ENCODE results near the gene TUT4. TPM values are rescaled to one million over a fixed set of nuclear protein-coding genes. Genes with fewer than 3 reads are reported as not detected.

TUT4 gene
- total RNA-seq, 1 donor from 2014 or later: 30.9 TPM

- H3K36me3 ChIP-seq: peaks cover 20% of the 10 kb centered on the region
These were observed 33.9 kb downstream of the TUT4 start for GRCh38 chr1:52518962-52519361.

GRCh38 chr1:52511851-52512615 is 40.9 kb downstream of the TUT4 start:
- H3K27me3 ChIP-seq (ENCODE audit: low read depth): no peaks in the 10 kb centered on the region
- DNase-seq: no peak
- TF ChIP-seq, protein P1, sequence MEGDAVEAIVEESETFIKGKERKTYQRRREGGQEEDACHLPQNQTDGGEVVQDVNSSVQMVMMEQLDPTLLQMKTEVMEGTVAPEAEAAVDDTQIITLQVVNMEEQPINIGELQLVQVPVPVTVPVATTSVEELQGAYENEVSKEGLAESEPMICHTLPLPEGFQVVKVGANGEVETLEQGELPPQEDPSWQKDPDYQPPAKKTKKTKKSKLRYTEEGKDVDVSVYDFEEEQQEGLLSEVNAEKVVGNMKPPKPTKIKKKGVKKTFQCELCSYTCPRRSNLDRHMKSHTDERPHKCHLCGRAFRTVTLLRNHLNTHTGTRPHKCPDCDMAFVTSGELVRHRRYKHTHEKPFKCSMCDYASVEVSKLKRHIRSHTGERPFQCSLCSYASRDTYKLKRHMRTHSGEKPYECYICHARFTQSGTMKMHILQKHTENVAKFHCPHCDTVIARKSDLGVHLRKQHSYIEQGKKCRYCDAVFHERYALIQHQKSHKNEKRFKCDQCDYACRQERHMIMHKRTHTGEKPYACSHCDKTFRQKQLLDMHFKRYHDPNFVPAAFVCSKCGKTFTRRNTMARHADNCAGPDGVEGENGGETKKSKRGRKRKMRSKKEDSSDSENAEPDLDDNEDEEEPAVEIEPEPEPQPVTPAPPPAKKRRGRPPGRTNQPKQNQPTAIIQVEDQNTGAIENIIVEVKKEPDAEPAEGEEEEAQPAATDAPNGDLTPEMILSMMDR (IDR thresholded peaks at IDR 0.05; ENCODE audit: borderline replicate concordance): no peak
- no peaks in the 10 kb centered on the region for H3K9me3 ChIP-seq (replicated peaks)
- intact Hi-C loops (cut with micrococcal nuclease): no loop called here
- peaks cover 28% of the 10 kb centered on the region for H3K36me3 ChIP-seq
- H3K4me3 ChIP-seq: no peak overlapping the region
- H3K4me1 ChIP-seq: peaks cover 12% of the 10 kb centered on the region
- no peak overlapping the region for H3K27ac ChIP-seq (replicated peaks)

More at GRCh38 chr1:52518962-52519361, 33.9 kb downstream of the TUT4 start:
- Histone ChIP-seq H3K4me1 (peaks cover 19% of the 10 kb centered on the region), H3K27ac (replicated peaks) (no peak overlapping the region), H3K27me3 (ENCODE audit: low read depth) (no peaks in the 10 kb centered on the region), H3K4me3 (no peak overlapping the region), H3K9me3 (replicated peaks) (no peaks in the 10 kb centered on the region)
- no peak for DNase-seq
- TF ChIP-seq, protein P1 (IDR thresholded peaks at IDR 0.05; ENCODE audit: borderline replicate concordance): no peak
- intact Hi-C loops (cut with micrococcal nuclease): no loop called here

DNA sequence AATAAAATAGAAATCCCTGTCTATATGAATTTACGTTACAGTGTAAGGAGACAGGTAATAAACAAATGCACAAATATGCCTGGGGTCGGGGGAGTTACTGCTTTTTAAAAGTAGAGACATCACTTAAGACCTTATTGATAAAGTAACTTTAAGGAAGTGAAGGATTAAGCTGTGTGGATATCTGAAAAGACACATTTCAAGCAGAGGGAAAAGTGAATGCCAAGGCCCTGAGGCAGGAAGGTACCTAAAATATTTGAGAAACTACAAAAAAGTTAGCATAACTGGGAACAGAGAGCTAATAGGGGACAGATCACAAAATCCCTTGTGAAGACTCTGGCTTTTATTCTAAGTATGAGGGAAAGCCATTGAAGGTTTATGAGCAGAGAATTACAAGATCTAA is 41.5 kb downstream of the TUT4 start:
- peaks cover 11% of the 10 kb centered on the region for H3K4me1 ChIP-seq
- no peaks in the 10 kb centered on the region for H3K27me3 ChIP-seq (ENCODE audit: low read depth)
- no peaks in the 10 kb centered on the region for H3K9me3 ChIP-seq (replicated peaks)
- TF ChIP-seq, protein P1 (IDR thresholded peaks at IDR 0.05; ENCODE audit: borderline replicate concordance): no peak
- H3K27ac ChIP-seq (replicated peaks): no peak overlapping the region
- intact Hi-C loops (cut with micrococcal nuclease): no loop called here
- no peak overlapping the region for H3K4me3 ChIP-seq
- DNase-seq: no peak
- H3K36me3 ChIP-seq: peaks cover 28% of the 10 kb centered on the region

GRCh38 chr1:52506920-52507546 is 45.9 kb downstream of the TUT4 start:
- H3K9me3 ChIP-seq (replicated peaks): no peaks in the 10 kb centered on the region
- no peak overlapping the region for H3K4me3 ChIP-seq
- no peak overlapping the region for H3K27ac ChIP-seq (replicated peaks)
- TF ChIP-seq, protein P1 (IDR thresholded peaks at IDR 0.05; ENCODE audit: borderline replicate concordance): no peak
- intact Hi-C loops (cut with micrococcal nuclease): no loop called here
- DNase-seq: no peak
- H3K4me1 ChIP-seq: peaks cover 18% of the 10 kb centered on the region
- H3K36me3 ChIP-seq: peaks cover 18% of the 10 kb centered on the region
- H3K27me3 ChIP-seq (ENCODE audit: low read depth): no peaks in the 10 kb centered on the region

GRCh38 chr1:52506349-52506748 is 46.5 kb downstream of the TUT4 start:
- Histone ChIP-seq H3K4me1 (peaks cover 18% of the 10 kb centered on the region), H3K27me3 (ENCODE audit: low read depth) (no peaks in the 10 kb centered on the region), H3K27ac (replicated peaks) (no peak overlapping the region), H3K4me3 (no peak overlapping the region), H3K9me3 (replicated peaks) (no peaks in the 10 kb centered on the region), H3K36me3 (peaks cover 18% of the 10 kb centered on the region)
- TF ChIP-seq, protein P1 (IDR thresholded peaks at IDR 0.05; ENCODE audit: borderline replicate concordance): no peak
- intact Hi-C loops (cut with micrococcal nuclease): no loop called here
- no peak for DNase-seq
